Uterus (tissue), 4 donors: ENCODE results near the gene TMEM98. TPM values are rescaled to one million over a fixed set of nuclear protein-coding genes. Genes with fewer than 3 reads are reported as not detected.
"Not testable (repeated sequence)": the region's sequence is repeated elsewhere in the genome, so short reads cannot be mapped to it uniquely, and the experiment has no call there.

Source experiments
- DNase-seq, 2 donors: peaks; one replicate each; pipeline ENCODE4 v3.0.0-alpha.2; 2019 to 2020
- H3K27ac ChIP-seq, 2 donors: fragments of 200-600 bp; sonication (generic); 1 replicate in 1 of 2; 2 replicates in 1 of 2; pipeline ENCODE4 v1.5.1; 2016 to 2018
- H3K27me3 ChIP-seq, 2 donors: fragments of 200-600 bp; sonication (generic); one replicate each; pipeline ENCODE4 v1.5.1; 2018 to 2019; ENCODE audit warnings: control low read depth in 1 of 2
- H3K36me3 ChIP-seq, 2 donors: fragments of 200-600 bp; sonication (generic); one replicate each; pipeline ENCODE4 v1.5.1; 2019; ENCODE audit warnings: control low read depth in 1 of 2
- H3K4me1 ChIP-seq, 2 donors: fragments of 200-600 bp; sonication (generic); one replicate each; pipeline ENCODE4 v1.5.1; 2018 to 2019; ENCODE audit warnings: control low read depth in 1 of 2
- H3K4me3 ChIP-seq, 2 donors: fragments of 200-600 bp; sonication (generic); 1 replicate in 1 of 2; 2 replicates in 1 of 2; pipeline ENCODE4 v1.5.1; 2018 to 2019; ENCODE audit warnings: mild to moderate bottlenecking in 1 of 2
- H3K9me3 ChIP-seq, 2 donors: fragments of 200-600 bp; sonication (generic); one replicate each; pipeline ENCODE4 v1.5.1; 2019; ENCODE audit warnings: control low read depth in 1 of 2
- POLR2A ChIP-seq, 2 donors: fragments of 450-650 bp; IDR thresholded peaks; one replicate each; pipeline ENCODE4 v1.6.1; 2016; ENCODE audit warnings: antibody characterized with exemption in 2 of 2, mild to moderate bottlenecking in 1 of 2, moderate library complexity in 1 of 2
- intact Hi-C: fragments of 100-400 bp; cut with DNase I; formaldehyde crosslinking; loops from one replicate; pipeline ENCODE4 v1.15.1; 2023; ENCODE audit warnings: low total_unique reads
- total RNA-seq, 4 donors: library from RNA; depleted of rRNA in 3 of 4; stranded (reverse); fragments of >200 nt in 3 of 4; gene quantifications; one replicate each; pipeline versions ENCODE4 v1.1.0 to v1.2.4, GENCODE V29; 2014 to 2023
- TF ChIP-seq, protein P1 (sequence below), 4 experiments: fragments of 200-600 bp in 2 of 4; fragments of 450-650 bp in 2 of 4; sonication (generic) in 2 of 4; IDR thresholded peaks; one replicate each; pipeline ENCODE4 v1.5.1; 2016 to 2019; ENCODE audit warnings: antibody characterized with exemption in 4 of 4, mild to moderate bottlenecking in 2 of 4, moderate library complexity in 1 of 4
- donor health status: DM: yes; HTN: yes; CAD: no.

Gene TMEM98
- total RNA-seq, 4 donors from 2014 or later: 87.8 to 176 (median 130) TPM

DNA sequence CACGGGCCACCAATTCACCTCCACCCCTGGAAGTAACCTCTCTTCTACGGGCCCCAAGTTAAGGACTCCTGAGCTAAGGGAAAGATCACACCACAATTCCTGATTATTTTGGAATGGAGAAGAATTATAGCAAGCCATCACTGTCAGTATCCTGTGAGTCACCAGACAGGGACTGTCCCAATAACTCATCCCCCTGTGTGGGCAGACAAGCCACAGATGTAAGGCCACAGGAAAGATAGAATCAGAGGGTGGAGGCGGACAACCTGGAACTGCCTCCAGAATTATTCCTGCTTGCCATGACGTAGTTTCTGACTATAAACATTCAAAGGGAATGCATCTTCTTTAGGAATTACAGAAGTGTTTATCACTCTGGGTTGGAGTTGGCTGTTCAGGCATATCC is 45.2 kb upstream of the TMEM98 start:
- TF ChIP-seq POLR2A (IDR thresholded peaks at IDR 0.05): no peak
- TF ChIP-seq, protein P1, sequence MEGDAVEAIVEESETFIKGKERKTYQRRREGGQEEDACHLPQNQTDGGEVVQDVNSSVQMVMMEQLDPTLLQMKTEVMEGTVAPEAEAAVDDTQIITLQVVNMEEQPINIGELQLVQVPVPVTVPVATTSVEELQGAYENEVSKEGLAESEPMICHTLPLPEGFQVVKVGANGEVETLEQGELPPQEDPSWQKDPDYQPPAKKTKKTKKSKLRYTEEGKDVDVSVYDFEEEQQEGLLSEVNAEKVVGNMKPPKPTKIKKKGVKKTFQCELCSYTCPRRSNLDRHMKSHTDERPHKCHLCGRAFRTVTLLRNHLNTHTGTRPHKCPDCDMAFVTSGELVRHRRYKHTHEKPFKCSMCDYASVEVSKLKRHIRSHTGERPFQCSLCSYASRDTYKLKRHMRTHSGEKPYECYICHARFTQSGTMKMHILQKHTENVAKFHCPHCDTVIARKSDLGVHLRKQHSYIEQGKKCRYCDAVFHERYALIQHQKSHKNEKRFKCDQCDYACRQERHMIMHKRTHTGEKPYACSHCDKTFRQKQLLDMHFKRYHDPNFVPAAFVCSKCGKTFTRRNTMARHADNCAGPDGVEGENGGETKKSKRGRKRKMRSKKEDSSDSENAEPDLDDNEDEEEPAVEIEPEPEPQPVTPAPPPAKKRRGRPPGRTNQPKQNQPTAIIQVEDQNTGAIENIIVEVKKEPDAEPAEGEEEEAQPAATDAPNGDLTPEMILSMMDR (IDR thresholded peaks at IDR 0.05): no peak
- no peaks in the 10 kb centered on the region for H3K4me1 ChIP-seq
- no peak overlapping the region for H3K4me3 ChIP-seq
- intact Hi-C loops: no loop called here
- no peaks in the 10 kb centered on the region for H3K9me3 ChIP-seq
- no peak overlapping the region for H3K27ac ChIP-seq
- DNase-seq: no peak
- no peaks in the 10 kb centered on the region for H3K36me3 ChIP-seq
- H3K27me3 ChIP-seq: no peaks in the 10 kb centered on the region

DNA sequence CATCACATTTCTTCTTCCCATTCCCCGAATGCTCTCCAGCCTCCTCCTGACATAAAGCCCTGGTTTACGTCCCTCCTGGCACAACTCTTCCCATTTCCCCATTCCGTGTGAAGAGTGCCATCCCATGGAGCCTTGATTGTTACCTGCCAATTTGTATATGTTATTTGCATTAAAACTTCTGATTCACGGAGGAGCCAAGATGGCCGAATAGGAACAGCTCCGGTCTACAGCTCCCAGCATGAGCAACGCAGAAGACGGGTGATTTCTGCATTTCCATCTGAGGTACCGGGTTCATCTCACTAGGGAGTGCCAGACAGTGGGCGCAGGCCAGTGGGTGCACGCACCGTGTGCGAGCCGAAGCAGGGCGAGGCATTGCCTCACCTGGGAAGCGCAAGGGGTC is 41.0 kb upstream of the TMEM98 start:
- H3K4me1 ChIP-seq, DNase-seq, H3K9me3 ChIP-seq, intact Hi-C loops, H3K27me3 ChIP-seq, H3K36me3 ChIP-seq, H3K27ac ChIP-seq, H3K4me3 ChIP-seq: not testable (repeated sequence)

DNA sequence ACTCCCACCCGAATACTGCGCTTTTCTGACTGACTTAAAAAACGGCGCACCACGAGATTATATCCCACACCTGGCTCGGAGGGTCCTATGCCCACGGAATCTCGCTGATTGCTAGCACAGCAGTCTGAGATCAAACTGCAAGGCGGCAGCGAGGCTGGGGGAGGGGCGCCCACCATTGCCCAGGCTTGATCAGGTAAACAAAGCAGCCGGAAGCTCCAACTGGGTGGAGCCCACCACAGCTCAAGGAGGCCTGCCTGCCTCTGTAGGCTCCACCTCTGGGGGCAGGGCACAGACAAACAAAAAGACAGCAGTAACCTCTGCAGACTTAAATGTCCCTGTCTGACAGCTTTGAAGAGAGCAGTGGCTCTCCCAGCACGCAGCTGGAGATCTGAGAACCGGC is 40.5 kb upstream of the TMEM98 start:
- H3K4me3 ChIP-seq, H3K27ac ChIP-seq, DNase-seq, H3K36me3 ChIP-seq, H3K9me3 ChIP-seq, H3K27me3 ChIP-seq, H3K4me1 ChIP-seq, intact Hi-C loops: not testable (repeated sequence)

DNA sequence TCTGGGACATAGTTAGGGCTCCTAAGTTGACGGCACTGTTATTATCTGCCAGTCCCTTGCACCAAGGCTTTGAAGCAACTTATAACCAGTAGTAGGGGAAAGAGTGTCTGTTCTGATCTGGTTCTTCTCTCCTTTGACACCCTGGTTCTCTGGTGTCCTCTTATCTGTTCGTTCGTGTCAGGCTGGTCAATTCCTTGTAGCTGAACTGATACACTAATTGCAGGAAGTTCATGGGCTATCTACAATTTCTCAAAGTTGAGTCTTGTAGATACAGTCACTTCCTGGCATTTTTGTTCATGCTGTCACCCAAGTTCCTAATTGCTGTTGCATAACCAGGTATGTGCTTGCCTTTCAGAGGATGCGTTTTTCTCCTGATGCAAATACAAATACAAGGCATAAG is 33.7 kb upstream of the TMEM98 start:
- TF ChIP-seq POLR2A (IDR thresholded peaks at IDR 0.05): no peak
- TF ChIP-seq, protein P1 (IDR thresholded peaks at IDR 0.05): no peak
- Histone ChIP-seq H3K4me3 (no peak overlapping the region), H3K9me3 (no peaks in the 10 kb centered on the region), H3K27me3 (no peaks in the 10 kb centered on the region), H3K4me1 (no peaks in the 10 kb centered on the region), H3K36me3 (no peaks in the 10 kb centered on the region), H3K27ac (no peak overlapping the region)
- DNase-seq: no peak
- intact Hi-C loops: no loop called here

DNA sequence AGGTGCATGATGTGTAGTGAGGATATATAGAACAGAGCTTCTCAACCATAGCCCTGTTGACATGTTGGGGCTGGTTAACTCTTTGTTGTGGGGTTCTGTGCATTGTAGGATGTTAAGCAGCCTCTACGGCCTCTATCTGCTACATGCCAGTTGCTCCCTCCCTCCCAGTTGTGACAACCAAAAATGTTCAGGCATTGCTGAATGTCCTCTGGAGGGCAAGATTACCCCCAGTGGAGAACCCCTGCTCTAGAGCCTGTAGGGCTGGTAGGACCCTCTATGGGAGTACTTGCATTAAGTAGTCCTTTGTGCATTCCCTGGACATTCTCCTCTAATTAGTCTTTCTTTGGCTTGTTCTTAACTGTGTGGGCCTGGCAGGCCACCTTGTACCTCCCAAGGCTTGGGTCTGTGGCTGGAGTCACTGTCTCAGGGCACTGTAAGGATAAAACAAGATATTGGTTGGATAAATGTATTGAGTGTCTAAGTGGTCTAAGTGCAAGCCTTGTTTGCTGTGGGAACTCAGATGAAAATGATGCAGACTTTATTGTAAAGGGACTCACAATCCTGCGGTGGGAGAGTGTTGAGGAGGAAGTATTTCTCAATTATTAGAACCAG is 31.2 kb upstream of the TMEM98 start:
- Histone ChIP-seq H3K4me3 (no peak overlapping the region), H3K4me1 (no peaks in the 10 kb centered on the region), H3K27ac (no peak overlapping the region), H3K9me3 (no peaks in the 10 kb centered on the region), H3K27me3 (no peaks in the 10 kb centered on the region), H3K36me3 (no peaks in the 10 kb centered on the region)
- intact Hi-C loops: no loop called here
- TF ChIP-seq POLR2A (IDR thresholded peaks at IDR 0.05): no peak
- TF ChIP-seq, protein P1 (IDR thresholded peaks at IDR 0.05): no peak
- DNase-seq: no peak

DNA sequence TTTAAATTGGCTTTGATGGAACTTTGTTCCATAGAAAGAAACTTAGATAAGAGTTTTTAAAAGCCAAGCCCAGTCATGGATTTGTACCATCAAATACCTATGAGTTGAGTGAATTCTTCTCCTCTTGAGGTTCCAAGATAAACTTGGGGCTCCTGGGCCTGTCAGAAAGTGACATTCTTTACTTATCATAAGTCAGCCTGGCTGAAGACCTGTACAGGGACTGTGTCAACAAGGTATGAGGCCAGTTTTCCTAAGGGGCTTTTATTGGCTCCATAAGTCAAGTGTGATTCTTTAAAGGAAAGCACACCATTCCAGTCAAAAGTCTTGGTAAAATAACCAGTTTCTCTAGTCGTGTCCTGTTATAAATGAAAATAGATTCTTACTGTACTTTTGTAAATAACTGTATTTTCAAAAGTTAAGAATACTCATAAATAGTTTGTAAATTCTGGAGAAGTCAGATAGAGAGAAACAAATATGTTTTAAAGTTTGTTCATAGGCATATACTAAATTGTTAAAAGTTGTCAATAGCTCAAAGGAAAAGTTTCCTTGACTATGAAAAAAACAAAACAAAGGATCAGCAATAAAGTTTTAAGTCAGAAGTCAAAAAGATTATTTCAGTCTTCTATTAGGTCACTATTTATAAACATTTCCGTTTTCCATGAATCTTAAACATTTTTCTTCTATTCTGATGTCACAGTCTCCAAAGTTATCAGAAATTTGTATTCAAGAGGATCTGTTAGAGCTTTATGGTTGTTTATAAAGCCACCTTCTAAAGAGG is 28.5 kb upstream of the TMEM98 start:
- H3K4me1 ChIP-seq: no peaks in the 10 kb centered on the region
- H3K9me3 ChIP-seq: no peaks in the 10 kb centered on the region
- no peak overlapping the region for H3K27ac ChIP-seq
- intact Hi-C loops: no loop called here
- no peaks in the 10 kb centered on the region for H3K27me3 ChIP-seq
- no peaks in the 10 kb centered on the region for H3K36me3 ChIP-seq
- no peak overlapping the region for H3K4me3 ChIP-seq
- no peak for DNase-seq
- TF ChIP-seq, protein P1 (IDR thresholded peaks at IDR 0.05): no peak
- no peak for TF ChIP-seq POLR2A (IDR thresholded peaks at IDR 0.05)
